ENCODE data around the gene ROBO1.

DNA sequence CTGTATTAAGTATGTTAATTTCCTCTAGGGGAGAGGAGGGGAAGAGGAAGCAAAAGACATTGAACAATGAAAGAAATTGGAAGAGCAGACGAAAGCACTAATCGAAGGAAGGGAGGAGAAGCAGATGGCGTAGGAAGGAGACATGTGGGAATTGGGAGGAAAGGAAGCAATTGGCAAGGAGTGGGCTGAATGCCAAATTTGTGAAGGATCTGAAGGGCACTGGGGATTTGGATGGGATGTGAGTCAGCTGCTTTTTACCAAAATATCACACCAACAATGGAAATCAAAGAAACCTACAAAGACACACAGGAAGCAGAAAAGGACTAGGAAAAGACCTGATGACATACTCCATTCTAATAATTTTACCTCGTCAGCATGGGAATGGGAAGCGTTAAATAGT, 1029.8 kb downstream of the ROBO1 start:
- TF ChIP-seq POLR2A (IDR thresholded peaks at IDR 0.05) (no peak), POLR2AphosphoS5 (IDR thresholded peaks at IDR 0.05) (no peak)
- TF ChIP-seq, protein P1, sequence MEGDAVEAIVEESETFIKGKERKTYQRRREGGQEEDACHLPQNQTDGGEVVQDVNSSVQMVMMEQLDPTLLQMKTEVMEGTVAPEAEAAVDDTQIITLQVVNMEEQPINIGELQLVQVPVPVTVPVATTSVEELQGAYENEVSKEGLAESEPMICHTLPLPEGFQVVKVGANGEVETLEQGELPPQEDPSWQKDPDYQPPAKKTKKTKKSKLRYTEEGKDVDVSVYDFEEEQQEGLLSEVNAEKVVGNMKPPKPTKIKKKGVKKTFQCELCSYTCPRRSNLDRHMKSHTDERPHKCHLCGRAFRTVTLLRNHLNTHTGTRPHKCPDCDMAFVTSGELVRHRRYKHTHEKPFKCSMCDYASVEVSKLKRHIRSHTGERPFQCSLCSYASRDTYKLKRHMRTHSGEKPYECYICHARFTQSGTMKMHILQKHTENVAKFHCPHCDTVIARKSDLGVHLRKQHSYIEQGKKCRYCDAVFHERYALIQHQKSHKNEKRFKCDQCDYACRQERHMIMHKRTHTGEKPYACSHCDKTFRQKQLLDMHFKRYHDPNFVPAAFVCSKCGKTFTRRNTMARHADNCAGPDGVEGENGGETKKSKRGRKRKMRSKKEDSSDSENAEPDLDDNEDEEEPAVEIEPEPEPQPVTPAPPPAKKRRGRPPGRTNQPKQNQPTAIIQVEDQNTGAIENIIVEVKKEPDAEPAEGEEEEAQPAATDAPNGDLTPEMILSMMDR (IDR thresholded peaks at IDR 0.05) = no peak
